ENCODE results near the gene OR8I2.
"Not testable (repeated sequence)": the region's sequence is repeated elsewhere in the genome, so short reads cannot be mapped to it uniquely, and the experiment has no call there.

OR8I2 gene

DNA sequence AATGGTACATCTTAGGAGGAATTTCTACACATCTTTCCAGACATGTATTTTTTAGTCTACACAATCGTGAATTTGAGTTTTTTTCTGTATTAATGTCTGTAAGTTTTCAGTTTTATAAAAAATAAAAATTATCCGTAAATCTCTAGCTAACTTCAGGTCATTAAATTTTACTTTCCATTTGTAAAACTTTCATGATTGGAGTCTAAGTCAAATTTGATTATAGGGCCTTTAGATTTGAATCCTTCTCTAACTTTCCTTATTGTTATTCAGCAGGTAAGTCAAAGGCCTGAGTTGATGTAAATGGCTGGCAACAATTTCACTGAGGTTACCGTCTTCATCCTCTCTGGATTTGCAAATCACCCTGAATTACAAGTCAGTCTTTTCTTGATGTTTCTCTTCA, at the start of gene OR8I2:
TSS of gene OR8I2 (plus strand) at position 301 of the 400 bp plus-strand sequence. CDS start at position 301, 0 bp downstream.
- DNase-seq = no peak

DNA sequence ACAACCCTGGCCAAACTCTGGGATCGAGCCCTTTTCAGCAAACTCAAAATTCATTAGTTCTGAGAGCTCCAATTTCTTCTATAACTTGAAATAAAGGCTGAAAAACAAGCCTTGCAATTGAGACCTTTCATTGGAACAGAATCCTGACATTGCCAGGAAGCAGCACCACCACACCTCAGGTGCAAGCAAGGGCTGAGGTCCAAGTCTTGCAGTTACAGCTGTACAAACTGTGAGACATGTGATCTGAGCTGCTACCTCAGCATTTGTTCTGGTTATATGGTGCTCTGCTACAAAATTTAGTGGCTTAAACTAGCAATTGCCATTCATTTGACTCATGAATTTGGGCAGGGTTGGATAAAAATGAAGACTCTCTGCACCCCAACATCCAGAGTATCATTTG, 47.6 kb upstream of the OR8I2 start:
- DNase-seq = no peak

DNA sequence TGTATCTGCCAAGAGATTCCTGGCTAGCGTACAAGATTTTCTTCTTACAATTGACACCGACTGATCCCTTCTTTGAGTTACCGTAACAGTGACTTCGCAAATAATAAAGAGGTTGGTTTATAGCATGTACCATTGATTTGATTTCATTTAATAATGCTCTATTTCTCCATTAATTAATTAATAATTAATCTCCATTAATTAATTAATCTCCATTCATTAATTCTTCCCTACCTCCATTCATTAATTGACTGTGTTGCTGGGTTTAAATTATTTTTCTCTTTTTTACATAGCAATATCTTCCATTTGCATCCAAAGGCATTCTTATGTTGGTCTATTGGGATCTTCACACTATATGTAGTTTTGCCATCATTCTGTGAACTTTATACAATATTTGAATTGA, 44.6 kb upstream of the OR8I2 start:
- DNase-seq = no peak

DNA sequence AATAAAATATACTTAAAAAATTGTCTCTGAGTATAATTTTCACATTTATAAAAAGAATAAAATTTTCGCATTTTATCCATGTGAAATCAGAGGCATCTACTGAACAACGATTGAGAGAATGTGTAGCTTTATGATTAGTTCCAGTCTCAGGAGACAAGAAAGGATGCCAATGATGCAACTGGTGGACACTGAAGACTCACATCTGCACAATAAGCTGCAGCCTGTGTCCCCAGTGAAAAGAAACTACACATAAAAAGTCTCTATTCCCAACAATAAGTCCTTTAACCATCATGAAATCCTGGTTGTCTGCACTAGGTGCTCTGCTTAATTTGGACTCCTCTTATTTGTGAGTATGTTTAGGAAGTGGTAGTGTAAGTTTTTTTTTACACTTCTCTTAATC, 43.6 kb upstream of the OR8I2 start:
- no peak for DNase-seq

DNA sequence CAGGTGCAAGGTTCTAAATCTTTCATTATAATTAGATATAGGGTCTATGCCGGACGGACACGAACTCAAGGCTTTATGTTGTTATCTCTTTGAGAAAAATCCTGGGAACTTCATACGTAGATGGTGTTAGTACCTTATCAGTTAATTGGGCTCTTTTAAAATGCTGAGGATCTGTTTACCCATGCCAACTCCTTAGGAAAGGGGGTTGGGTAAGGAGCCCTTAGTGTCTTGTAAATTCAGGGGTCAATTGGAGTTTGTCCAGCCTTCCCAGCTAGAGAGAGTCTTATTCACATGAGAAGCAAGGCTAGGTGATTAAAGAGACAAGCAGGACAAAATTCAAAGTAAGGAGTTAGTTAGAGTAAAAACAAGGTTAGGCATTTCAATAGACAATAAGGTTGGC, 36.7 kb upstream of the OR8I2 start:
- DNase-seq = not testable (repeated sequence)

DNA sequence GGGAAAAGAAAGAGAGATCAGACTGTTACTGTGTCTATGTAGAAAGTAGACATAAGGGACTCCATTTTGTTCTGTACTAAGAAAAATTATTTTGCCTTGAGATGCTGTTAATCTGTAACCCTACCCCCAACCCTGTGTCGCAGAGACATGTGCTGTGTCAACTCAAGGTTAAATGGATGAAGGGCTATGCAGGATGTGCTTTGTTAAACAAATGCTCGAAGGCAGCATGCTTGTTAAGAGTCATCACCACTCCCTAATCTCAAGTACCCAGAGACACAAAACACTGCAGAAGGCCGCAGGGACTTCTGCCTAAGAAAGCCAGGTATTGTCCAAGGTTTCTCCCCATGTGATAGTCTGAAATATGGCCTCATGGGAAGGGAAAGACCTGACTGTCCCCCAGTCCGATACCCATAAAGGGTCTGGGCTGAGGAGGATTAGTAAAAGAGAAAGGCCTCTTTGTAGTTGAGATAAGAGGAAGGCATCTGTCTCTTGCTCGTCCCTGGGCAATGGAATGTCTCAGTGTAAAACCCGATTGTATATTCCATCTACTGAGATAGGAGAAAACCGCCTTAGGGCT, 35.4 kb upstream of the OR8I2 start:
- DNase-seq = not testable (repeated sequence)

DNA sequence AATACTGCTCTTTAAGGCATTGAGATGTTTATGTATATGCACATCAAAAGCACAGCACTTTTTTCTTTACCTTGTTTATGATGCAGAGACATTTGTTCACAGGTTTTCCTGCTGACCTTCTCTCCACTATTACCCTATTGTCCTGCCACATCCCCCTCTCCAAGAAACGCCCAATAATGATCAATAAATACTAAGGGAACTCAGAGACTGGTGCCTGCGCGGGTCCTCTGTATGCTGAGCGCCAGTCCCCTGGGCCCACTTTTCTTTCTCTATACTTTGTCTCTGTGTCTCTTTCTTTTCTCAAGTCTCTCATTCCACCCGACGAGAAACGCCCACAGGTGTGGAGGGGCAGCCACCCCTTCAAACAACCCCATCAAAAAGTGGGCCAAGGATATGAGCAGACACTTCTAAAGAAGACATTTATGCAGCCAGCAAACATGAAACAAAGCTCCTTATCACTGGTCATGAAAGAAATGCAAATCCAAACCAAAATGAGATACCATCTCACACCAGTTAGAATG, 34.8 kb upstream of the OR8I2 start:
- not testable (repeated sequence) for DNase-seq

DNA sequence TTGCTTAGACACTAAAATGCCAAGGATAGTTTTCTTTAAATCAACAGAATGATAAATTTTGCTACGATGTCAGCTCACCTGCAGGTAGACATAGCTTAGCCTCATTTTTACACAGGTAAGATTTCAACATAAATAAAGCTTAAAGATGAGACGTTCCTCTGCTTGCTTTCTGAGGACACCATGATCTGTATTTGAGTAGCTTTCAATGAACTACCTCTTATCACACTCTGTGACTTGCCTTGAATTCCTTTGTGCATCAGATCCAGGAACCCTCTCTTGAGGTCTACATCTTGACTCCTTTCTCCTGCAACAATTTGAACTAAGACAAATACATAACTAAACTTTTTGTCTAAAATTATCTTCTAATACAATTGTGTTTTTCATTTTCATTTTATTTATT, 26.1 kb upstream of the OR8I2 start:
- no peak for DNase-seq

DNA sequence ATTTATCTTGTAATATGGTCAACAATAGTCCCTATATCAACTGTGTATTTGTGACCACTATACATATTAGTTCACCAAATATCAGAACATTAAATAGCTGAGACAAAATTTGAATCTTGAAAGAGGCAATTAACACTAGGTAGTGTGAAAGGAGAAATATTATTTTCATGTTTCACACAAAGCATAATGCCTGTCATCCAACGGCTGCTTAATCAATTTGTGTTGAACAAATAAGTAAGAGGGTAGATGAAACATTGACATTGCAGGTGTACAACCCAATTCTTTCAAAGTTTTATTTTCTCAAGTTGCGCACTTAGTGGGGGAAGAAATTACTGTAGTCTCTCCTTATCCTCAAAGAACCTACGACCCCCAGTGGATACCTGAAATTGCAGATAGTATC, 3.4 kb upstream of the OR8I2 start:
- no peak for DNase-seq

DNA sequence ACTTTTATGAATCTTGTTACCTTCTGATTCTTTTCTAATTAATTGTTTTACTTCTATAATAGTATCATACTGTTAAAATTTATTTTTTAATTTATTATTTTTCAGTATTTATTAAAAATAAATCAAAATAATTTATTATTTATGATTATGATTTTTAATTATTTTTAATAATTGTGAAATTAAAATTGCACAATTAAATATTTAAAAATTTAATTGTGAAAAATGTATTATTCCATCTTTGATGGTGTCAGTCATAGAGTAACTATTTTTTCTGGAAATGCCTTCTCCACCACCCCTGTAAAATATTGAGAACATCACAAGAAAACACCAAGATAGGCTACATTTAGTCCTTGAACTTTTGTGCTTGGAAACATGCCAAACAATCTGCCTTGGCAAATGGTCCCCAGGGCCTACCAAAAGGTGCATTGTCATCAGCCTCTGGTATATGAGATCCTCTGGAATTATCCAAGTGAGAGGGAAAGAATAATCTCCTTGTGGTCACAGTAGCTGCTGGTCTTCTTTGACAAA, 10.2 kb downstream of the OR8I2 start, which contains the start of gene OR8H2:
TSS of gene OR8H2 (plus strand) at position 478 of the 528 bp plus-strand sequence. CDS start 1,356 bp downstream, outside the sequence.
- no peak for DNase-seq

DNA sequence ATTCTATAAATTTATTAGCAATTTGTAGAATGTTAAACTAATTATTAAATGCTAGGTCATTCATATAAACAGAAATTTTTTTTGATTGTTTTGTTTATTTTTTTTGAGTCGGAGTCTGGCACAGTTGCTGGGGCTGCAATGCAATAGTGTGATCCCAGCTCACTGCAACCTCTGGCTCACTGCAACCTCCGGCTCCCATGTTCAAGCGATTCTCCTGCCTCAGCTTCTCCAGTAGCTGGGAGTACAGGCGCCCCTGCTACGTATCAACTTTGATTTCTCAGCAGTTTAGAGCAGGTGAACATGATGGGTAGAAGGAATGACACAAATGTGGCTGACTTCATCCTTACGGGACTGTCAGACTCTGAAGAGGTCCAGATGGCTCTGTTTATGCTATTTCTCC, 29.0 kb downstream of the OR8I2 start, which contains the start of gene OR8H3:
TSS of gene OR8H3 (plus strand) at position 301 of the 400 bp plus-strand sequence. CDS start at position 301, 0 bp downstream.
- DNase-seq = no peak

DNA sequence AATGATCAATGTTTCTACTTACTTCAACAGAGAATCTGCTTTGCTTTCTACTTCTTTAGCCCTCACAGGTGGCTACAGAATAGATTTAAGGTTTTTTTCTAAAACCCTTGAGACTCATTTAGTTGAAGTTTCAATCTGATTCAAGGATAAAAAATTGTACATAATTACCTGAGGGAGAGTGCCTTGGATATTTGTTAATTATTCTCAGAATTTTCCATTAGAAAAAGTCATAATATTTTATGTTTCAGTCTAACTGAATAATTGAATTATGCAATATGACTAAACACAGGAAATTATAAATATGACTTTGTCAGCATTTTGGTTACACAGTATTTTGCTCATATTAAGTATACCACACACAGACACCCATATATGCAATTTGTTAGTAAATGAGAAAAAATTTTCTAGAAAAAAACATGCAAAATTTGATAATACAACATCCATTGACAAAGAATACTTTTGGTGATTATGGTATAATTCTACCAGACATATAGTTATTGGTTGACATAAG, 47.1 kb downstream of the OR8I2 start, which contains the start of gene OR8J3:
TSS of gene OR8J3 (minus strand) at position 51 of the 511 bp plus-strand sequence. CDS start 2,483 bp downstream, outside the sequence.
- DNase-seq = no peak

DNA sequence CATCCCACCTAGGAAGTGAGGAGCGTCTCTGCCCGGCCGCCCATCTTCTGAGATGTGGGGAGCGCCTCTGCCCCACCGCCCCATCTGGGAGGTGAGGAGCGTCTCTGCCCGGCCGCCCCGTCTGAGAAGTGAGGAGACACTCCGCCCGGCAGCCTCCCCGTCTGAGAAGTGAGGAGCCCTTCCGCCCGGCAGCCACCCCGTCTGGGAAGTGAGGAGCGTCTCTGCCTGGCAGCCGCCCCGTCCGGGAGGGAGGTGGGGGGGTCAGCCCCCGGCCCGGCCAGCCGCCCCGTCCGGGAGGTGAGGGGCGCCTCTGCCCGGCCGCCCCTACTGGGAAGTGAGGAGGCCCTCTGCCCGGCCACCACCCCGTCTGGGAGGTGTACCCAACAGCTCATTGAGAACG, 50.6 kb downstream of the OR8I2 start:
- DNase-seq = not testable (repeated sequence)
